Spinal cord (tissue), 10 donors: ENCODE results near the gene GFRAL. TPM values are rescaled to one million over a fixed set of nuclear protein-coding genes. Genes with fewer than 3 reads are reported as not detected.
A peak's percentile ranks its signal among the peaks of the same experiment; 100 is the strongest.

Experiments used
- DNase-seq, 6 donors: peaks; one replicate each; pipeline versions ENCODE4 v3.0.0 to v3.0.0-alpha.2; 2013 to 2015; ENCODE audit warnings: low spot score in 6 of 6, low read depth in 4 of 6
- H3K27ac ChIP-seq: one replicate; pipeline ENCODE4 v1.5.1; 2013; ENCODE audit warnings: low read depth, low read length, control low read depth
- H3K27me3 ChIP-seq: one replicate; pipeline ENCODE4 v1.6.1; 2013; ENCODE audit warnings: low read length; ENCODE audit not compliant: control insufficient read depth, insufficient read depth
- H3K36me3 ChIP-seq: one replicate; pipeline ENCODE4 v1.6.1; 2013; ENCODE audit warnings: low read length; ENCODE audit not compliant: control insufficient read depth, insufficient read depth
- H3K4me1 ChIP-seq: one replicate; pipeline ENCODE4 v1.6.1; 2013; ENCODE audit warnings: low read length; ENCODE audit not compliant: control insufficient read depth, insufficient read depth
- H3K4me3 ChIP-seq: one replicate; pipeline ENCODE4 v1.5.1; 2013; ENCODE audit warnings: low read depth, low read length, control low read depth
- H3K9me3 ChIP-seq: one replicate; pipeline ENCODE4 v1.6.1; 2013; ENCODE audit warnings: low read length; ENCODE audit not compliant: control insufficient read depth, insufficient read depth
- WGBS: methylation state at CpG from one replicate; pipeline ENCODE4 v1.1.5; 2013; ENCODE audit warnings: missing lambda C conversion rate; ENCODE audit not compliant: insufficient coverage; 5-methylcytosine and 5-hydroxymethylcytosine counted together
- polyA plus RNA-seq, 2 donors: library from polyadenylated mRNA; unstranded; fragments of 120-200 nt; gene quantifications; one replicate each; pipeline ENCODE4 v1.2.1, GENCODE V29; 2013; ENCODE audit not compliant: insufficient read length in 2 of 2
- total RNA-seq, 2 donors: library from RNA; depleted of rRNA in 1 of 2; stranded (reverse); fragments of 120-200 nt in 1 of 2; fragments of >200 nt in 1 of 2; gene quantifications; one replicate each; pipeline versions ENCODE4 v1.2.3 to v1.2.4, GENCODE V29; 2013 to 2014
- donor health status: healthy.

GFRAL gene
- total and polyA plus RNA-seq, 4 donors, result not detected

DNA sequence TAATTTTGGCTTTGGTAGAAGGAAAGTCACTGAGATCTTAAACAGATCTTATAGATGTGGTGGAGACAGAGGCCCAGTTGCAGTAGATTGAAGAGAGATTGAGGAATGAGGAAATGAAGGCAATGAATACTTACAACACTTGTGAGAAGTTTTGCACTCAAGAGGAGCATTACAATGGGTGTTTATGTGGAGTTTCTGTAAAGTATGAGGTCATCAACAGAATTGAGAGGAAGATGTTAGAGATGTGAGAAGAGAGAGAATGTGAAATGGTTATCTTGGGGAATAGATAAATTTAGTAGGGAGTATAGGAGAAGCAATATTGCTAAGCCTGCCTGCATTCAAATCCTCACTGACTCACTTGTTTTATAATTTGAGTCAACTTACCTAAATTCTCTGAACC lies 83.4 kb downstream of the GFRAL start:
- Histone ChIP-seq H3K27ac (no peak overlapping the region), H3K4me1 (no peaks in the 10 kb centered on the region), H3K36me3 (no peaks in the 10 kb centered on the region), H3K9me3 (no peaks in the 10 kb centered on the region), H3K27me3 (no peaks in the 10 kb centered on the region), H3K4me3 (no peak overlapping the region)
- DNase-seq, result no peak

DNA sequence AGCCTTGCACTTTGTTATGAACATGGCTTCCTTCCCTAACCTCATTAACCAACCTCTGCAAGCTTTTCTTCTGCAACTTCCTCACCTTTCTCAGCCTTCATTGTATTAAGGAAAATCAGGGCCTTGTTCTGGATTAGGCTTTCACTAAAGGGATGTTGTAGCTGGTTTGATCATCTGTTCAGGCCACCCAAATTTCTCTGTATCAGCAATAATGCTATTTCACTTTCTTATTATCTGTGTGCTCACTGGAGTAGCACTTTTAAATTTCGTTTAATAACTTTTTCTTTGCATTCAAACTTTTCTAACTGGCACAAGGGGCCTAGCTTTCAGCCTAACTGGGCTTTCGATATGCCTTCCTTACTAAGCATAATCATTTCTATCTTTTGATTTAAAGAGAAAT lies 96.7 kb downstream of the GFRAL start:
- Histone ChIP-seq H3K9me3 (no peaks in the 10 kb centered on the region), H3K27ac (no peak overlapping the region), H3K27me3 (no peaks in the 10 kb centered on the region), H3K4me1 (no peaks in the 10 kb centered on the region), H3K36me3 (no peaks in the 10 kb centered on the region), H3K4me3 (no peak overlapping the region)
- no peak for DNase-seq
- no CpG with 5 or more reads among the region's 2 CpGs for WGBS

DNA sequence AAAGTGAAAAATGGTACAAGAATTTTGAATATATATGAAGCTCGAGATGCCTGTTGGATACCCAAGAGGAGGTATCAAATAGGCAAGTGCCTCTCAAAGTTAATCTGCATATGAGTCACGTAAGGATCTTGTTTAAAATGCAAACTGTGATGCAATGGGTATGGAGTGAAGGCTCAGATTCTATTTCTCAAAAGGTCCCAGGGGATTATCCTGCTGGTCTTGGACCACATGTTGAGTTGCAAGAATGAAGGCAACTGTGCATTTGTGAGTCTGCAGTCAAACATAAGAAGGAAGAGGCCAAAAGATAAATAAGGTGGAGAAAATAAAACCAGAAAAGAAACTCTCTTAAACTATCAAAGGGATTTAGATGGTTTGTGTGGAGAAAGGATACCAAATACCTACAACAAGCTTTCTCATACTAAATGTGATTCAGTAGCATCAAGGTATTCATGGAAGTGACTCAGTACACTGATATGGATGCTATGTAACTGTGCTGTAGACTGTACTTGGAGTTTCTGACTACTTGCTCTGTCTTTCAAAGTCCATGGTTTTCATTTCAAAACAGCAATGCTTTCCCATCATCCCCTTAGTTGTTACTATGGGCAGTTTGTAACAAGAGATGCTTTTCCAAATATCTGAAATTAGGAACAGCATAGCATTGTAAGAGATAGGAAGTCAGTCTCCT lies 106.3 kb downstream of the GFRAL start:
- DNase-seq, result no peak

DNA sequence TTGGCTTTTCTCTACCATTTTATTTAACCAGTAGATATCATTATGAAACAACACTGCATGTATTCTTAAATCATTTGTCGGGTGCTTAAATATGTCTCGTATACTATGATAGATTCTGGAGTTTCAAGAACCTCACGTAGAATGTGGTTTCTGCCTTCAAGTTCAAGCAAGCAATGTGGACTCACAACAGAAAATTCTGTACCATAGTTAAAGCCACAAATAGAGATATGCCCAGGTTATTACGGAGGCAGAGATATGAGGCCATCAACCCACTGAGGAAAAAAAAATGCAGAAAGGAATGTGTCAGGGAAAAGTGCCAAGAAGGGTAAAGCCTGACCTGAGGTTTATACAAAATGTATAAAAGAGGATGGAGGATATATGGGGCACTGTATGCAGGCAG lies 109.9 kb downstream of the GFRAL start:
- Histone ChIP-seq H3K4me1 (no peaks in the 10 kb centered on the region), H3K9me3 (no peaks in the 10 kb centered on the region), H3K27me3 (no peaks in the 10 kb centered on the region), H3K36me3 (no peaks in the 10 kb centered on the region), H3K27ac (no peak overlapping the region), H3K4me3 (no peak overlapping the region)
- DNase-seq, result no peak
- WGBS, result 100% methylated on average over 1 of the region's 4 CpGs

More for the DNA sequence above, 106.3 kb downstream of the GFRAL start:
- Histone ChIP-seq H3K4me3 (no peak overlapping the region), H3K36me3 (no peaks in the 10 kb centered on the region), H3K9me3 (no peaks in the 10 kb centered on the region), H3K4me1 (no peaks in the 10 kb centered on the region), H3K27ac (no peak overlapping the region), H3K27me3 (no peaks in the 10 kb centered on the region)
- WGBS, result 58% methylated on average over 2 of the region's 2 CpGs

DNA sequence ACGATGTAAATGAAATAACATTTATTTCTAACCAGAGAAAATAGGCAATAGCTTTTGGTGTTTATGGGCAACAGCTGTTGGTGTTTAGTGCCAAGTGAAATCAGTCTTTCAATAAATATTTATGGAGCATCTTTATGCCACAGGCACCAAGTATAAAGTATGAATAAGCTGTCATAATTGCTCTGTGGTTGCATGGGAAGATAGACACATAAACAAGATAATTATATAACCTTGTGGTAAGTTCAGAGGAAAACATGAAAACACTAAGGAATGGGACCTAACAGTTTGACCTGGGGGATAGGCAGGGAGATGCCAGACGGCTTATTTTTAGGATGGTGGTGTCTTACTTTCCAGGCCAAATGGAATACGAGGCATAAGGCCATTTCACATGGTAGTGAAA lies 110.9 kb downstream of the GFRAL start:
- Histone ChIP-seq H3K27me3 (no peaks in the 10 kb centered on the region), H3K36me3 (no peaks in the 10 kb centered on the region), H3K4me1 (no peaks in the 10 kb centered on the region), H3K27ac (no peak overlapping the region), H3K9me3 (no peaks in the 10 kb centered on the region), H3K4me3 (no peak overlapping the region)
- WGBS, result 84% methylated on average over 2 of the region's 3 CpGs
- DNase-seq, result peak in 1 of 6 donors; percentile 6

DNA sequence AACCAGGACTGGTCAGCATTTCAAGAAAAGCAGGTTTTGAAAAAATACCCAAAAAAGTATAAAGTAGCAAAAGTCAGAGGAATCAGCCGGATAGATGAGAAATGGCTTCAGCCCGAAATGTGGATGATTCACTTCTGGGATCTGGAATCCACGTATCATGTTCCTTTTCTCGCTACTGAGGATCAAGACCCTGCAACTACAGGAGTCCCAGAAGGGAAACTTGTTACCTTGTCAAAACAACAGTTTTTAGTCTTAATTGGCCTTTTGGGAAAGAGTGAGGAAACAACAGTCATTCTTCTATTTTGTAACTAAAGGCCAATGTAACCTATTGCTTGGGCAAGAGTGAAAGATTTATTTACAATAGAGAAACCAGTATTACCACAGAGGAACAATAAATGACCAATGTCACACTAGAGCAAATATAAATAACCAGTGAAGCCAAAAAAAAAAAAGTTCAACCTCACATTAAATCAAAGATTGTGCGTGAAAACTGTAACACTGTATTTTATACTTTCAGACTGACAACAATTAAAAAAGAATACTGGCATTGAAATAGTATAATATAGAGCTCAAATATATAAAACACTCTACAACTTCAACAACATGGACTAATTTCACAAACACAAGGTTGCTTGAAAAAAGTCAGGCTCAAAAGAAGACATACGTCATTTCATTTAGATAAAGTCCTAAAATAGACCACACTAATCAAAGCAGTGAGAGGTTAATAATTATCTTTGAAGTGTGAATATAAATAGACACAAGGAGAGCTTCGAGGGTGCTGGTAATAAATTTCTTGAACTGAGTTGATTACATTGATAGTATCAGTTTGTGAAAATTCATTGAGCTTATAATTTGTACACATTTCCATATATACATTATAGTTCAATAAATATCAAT lies 116.2 kb downstream of the GFRAL start:
- no peaks in the 10 kb centered on the region for H3K27me3 ChIP-seq
- no peak overlapping the region for H3K27ac ChIP-seq
- no peaks in the 10 kb centered on the region for H3K36me3 ChIP-seq
- no peaks in the 10 kb centered on the region for H3K4me1 ChIP-seq
- 92% methylated on average over 2 of the region's 7 CpGs for WGBS
- H3K4me3 ChIP-seq, result no peak overlapping the region
- H3K9me3 ChIP-seq, result no peaks in the 10 kb centered on the region
- DNase-seq, result peak in 1 of 6 donors; percentile 20

DNA sequence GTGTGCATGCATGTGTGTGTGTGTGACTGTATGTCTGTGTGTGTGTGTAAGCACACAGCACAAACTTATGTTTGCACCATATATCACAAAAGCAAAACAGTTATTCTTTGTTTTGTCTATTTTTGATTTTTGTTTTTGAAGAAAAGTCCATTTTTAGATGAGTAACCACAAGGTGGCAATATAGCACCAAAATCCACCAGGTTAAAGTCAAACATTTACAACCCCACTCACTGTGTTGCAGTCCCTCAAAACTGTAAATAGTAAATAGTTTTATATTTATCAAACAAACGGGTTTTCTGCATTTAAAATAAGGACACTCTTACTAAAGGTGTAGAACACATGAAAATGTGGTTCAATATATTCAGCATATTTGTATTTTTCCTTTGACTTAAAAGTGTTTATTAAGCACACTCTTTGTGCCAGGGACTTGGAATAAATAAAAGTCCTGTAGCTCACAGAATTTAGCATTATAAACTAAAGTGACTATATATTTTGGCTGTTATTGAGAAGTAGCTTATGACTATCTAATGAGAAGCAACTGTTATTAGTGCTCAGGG lies 118.5 kb downstream of the GFRAL start:
- Histone ChIP-seq H3K9me3 (no peaks in the 10 kb centered on the region), H3K27ac (no peak overlapping the region), H3K4me3 (no peak overlapping the region), H3K27me3 (no peaks in the 10 kb centered on the region), H3K4me1 (no peaks in the 10 kb centered on the region), H3K36me3 (no peaks in the 10 kb centered on the region)
- DNase-seq, result peak; percentile 28 to 85 (median 48)
- no CpG with 5 or more reads among the region's 1 CpG for WGBS

DNA sequence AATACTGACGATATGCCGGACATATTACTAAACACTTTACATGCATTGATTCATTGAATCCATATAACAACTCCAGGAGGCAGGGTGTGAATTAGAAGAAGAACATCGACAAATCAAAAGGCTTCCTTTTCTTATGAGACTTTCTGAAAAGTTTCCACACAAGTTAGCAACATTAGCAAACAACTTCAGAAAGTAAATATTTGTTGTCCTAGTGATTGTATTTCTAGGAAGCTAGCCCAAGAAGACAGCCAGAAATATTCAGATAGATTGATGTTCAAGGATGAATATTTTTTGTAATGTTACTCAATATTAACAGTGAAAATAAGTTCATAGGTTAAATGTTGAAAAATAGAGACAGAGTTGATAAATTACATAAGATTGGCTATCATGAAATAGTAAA lies 120.6 kb downstream of the GFRAL start:
- H3K27me3 ChIP-seq, result no peaks in the 10 kb centered on the region
- H3K9me3 ChIP-seq, result no peaks in the 10 kb centered on the region
- WGBS, result no CpG with 5 or more reads among the region's 3 CpGs
- no peaks in the 10 kb centered on the region for H3K4me1 ChIP-seq
- no peak overlapping the region for H3K4me3 ChIP-seq
- H3K27ac ChIP-seq, result no peak overlapping the region
- H3K36me3 ChIP-seq, result no peaks in the 10 kb centered on the region
- DNase-seq, result no peak

DNA sequence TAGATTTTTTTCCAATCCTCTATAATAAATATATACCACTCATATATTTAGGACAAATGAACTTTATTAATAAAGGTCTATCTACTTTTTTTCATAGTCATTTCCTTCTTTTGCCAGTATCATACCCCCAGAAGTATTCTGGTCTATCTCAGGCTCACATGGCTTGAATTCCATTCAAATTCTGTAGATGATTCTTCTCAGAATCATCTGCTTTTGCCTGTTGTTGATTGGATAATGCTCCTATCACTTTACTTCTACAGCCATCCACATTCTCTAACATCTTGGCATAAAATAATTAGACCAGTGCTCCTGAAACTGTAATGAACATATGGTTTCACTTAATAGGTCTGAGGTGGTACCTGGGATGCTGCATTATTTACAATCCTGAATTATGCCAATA lies 121.2 kb downstream of the GFRAL start:
- no peaks in the 10 kb centered on the region for H3K36me3 ChIP-seq
- no peak for DNase-seq
- no peaks in the 10 kb centered on the region for H3K27me3 ChIP-seq
- H3K4me3 ChIP-seq, result no peak overlapping the region
- H3K4me1 ChIP-seq, result no peaks in the 10 kb centered on the region
- no peak overlapping the region for H3K27ac ChIP-seq
- no peaks in the 10 kb centered on the region for H3K9me3 ChIP-seq

DNA sequence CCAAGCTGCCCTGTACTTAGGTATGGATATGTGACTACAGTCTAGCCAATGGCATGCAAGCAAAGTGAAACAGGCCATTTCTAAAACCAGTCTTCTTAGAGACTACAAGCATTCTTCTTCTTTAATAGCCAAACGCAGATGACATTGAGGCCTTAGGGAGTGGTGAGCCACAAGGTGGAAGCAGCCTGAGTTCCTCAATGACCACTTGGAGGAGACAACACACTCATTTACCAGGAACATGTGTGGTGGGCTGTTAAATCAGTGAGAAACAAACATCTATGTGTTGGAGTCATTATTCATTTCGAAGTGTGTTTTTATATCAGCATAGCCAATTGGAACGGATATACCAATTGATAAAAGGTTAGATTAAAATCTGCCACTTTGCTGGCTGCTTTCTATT lies 122.0 kb downstream of the GFRAL start:
- Histone ChIP-seq H3K4me1 (no peaks in the 10 kb centered on the region), H3K4me3 (no peak overlapping the region), H3K27me3 (no peaks in the 10 kb centered on the region), H3K27ac (no peak overlapping the region), H3K36me3 (no peaks in the 10 kb centered on the region), H3K9me3 (no peaks in the 10 kb centered on the region)
- WGBS, result 60% methylated on average over 1 of the region's 3 CpGs
- DNase-seq, result no peak
